K562 (cell line): ENCODE measurements around the gene TTBK1. TPM values are rescaled to one million over a fixed set of nuclear protein-coding genes. Genes with fewer than 3 reads are reported as not detected.

Source experiments
- BDP1 ChIP-seq: IDR thresholded peaks from 3 replicates; pipeline ENCODE4 v1.6.1; 2011; ENCODE audit not compliant: insufficient read length, insufficient read depth
- ELF2 ChIP-seq: fragments of 250-450 bp; sonication (Bioruptor Pico); IDR thresholded peaks from 2 replicates; pipeline ENCODE4 v1.5.0; 2021; ENCODE audit warnings: mild to moderate bottlenecking
- FOXM1 ChIP-seq, 2 experiments: fragments of 450-650 bp in 1 of 2; sonication (generic) in 1 of 2; formaldehyde crosslinking in 1 of 2; IDR thresholded peaks; 2 replicates each; pipeline versions ENCODE4 v1.6.1 to v1.9.0; 2017 to 2022; ENCODE audit warnings: low read depth in 2 of 2, mild to moderate bottlenecking in 2 of 2, missing genetic modification reagents in 1 of 2, moderate library complexity in 1 of 2
- GABPB1 ChIP-seq: sonication (generic); formaldehyde crosslinking; IDR thresholded peaks from 2 replicates; pipeline ENCODE4 v1.8.0; 2022; ENCODE audit warnings: mild to moderate bottlenecking, missing genetic modification reagents
- GATA2 ChIP-seq: sonication (generic); formaldehyde crosslinking; IDR thresholded peaks from 2 replicates; pipeline ENCODE4 v1.4.0; 2020; ENCODE audit warnings: mild to moderate bottlenecking, missing genetic modification reagents
- GTF2A2 ChIP-seq: IDR thresholded peaks from 2 replicates; pipeline ENCODE4 v1.6.1; 2016; ENCODE audit warnings: mild to moderate bottlenecking, missing genetic modification characterization, missing compliant biosample characterization
- JUNB ChIP-seq: fragments of 450-650 bp; formaldehyde crosslinking; conservative IDR thresholded peaks from 2 replicates; pipeline ENCODE4 v1.4.0; 2020; ENCODE audit warnings: mild to moderate bottlenecking
- KDM5B ChIP-seq: fragments of 200-600 bp; sonication (generic); IDR thresholded peaks from 2 replicates; pipeline ENCODE4 v1.6.1; 2012; ENCODE audit warnings: low read depth, mild to moderate bottlenecking, moderate library complexity, low read length, control low read depth, inconsistent platforms; ENCODE audit not compliant: insufficient replicate concordance
- MAZ ChIP-seq, 2 experiments: fragments of 450-650 bp in 1 of 2; sonication (generic) in 1 of 2; formaldehyde crosslinking; IDR thresholded peaks in 1 of 2; conservative IDR thresholded peaks in 1 of 2; 2 replicates each; pipeline versions ENCODE4 v1.4.0 to v1.5.0; 2020; ENCODE audit warnings: mild to moderate bottlenecking in 1 of 2, missing genetic modification reagents in 1 of 2
- NFIC ChIP-seq: fragments of 450-650 bp; IDR thresholded peaks from 2 replicates; pipeline ENCODE4 v1.6.1; 2017; ENCODE audit warnings: mild to moderate bottlenecking, inconsistent platforms
- NFXL1 ChIP-seq: fragments of 450-650 bp; formaldehyde crosslinking; IDR thresholded peaks from 2 replicates; pipeline ENCODE4 v1.4.0; 2021; ENCODE audit warnings: mild to moderate bottlenecking
- NRF1 ChIP-seq, 2 experiments: fragments of 450-650 bp; IDR thresholded peaks in 1 of 2; conservative IDR thresholded peaks in 1 of 2; 2 replicates each; pipeline ENCODE4 v1.6.1; 2014; ENCODE audit warnings: mild to moderate bottlenecking in 2 of 2
- PREB ChIP-seq: sonication (generic); formaldehyde crosslinking; IDR thresholded peaks from 2 replicates; pipeline ENCODE4 v1.8.1; 2023; ENCODE audit warnings: mild to moderate bottlenecking, missing genetic modification reagents
- RBM34 ChIP-seq: fragments of 200-400 bp; formaldehyde crosslinking; IDR thresholded peaks from 2 replicates; pipeline ENCODE4 v1.6.1; 2018; ENCODE audit warnings: low read length, borderline replicate concordance; ENCODE audit not compliant: insufficient read depth
- SFPQ ChIP-seq: fragments of 200-400 bp; formaldehyde crosslinking; IDR thresholded peaks from 2 replicates; pipeline ENCODE4 v1.6.1; 2017; ENCODE audit warnings: mild to moderate bottlenecking, low read depth, low read length, moderate library complexity
- SMARCC2 ChIP-seq: fragments of 450-650 bp; IDR thresholded peaks from 2 replicates; pipeline ENCODE4 v1.6.1; 2017; ENCODE audit warnings: antibody characterized with exemption, moderate library complexity, mild to moderate bottlenecking, low read depth
- TAL1 ChIP-seq: fragments of 450-650 bp; IDR thresholded peaks from 2 replicates; pipeline ENCODE4 v1.6.1; 2016; ENCODE audit warnings: mild to moderate bottlenecking
- TEAD2 ChIP-seq: fragments of 450-650 bp; IDR thresholded peaks from 2 replicates; pipeline ENCODE4 v1.6.1; 2016; ENCODE audit warnings: missing genetic modification characterization, control low read depth, missing compliant biosample characterization
- polyA plus RNA-seq, 8 experiments: library from polyadenylated mRNA; depleted of rRNA in 4 of 8; stranded (reverse) in 5 of 8; unstranded in 3 of 8; fragments of >200 nt; fragmentation: Nextera tagmentation in 2 of 8; fragmentation: Illumina TruSeq in 1 of 8; extraction: Ambion mirVana in 2 of 8; extraction: Trizol in 1 of 8; gene quantifications; 2 replicates each; pipeline versions ENCODE4 v1.2.1 to v1.2.3, GENCODE V29; 2011 to 2014; ENCODE audit warnings: inconsistent platforms in 1 of 8, missing spikeins in 1 of 8
- total RNA-seq, 7 experiments: library from RNA; depleted of rRNA in 6 of 7; stranded (reverse); fragments of >200 nt in 6 of 7; fragmentation: Illumina TruSeq in 2 of 7; extraction: Trizol in 2 of 7; gene quantifications; 2 replicates each; pipeline versions ENCODE4 v1.2.1 to v1.2.3, GENCODE V29; 2011 to 2021; ENCODE audit warnings: low replicate concordance in 1 of 7
- TF ChIP-seq, protein P1 (sequence below): fragments of 200-800 bp; sonication (Bioruptor generic); IDR thresholded peaks from 2 replicates; pipeline ENCODE4 v1.6.1; 2017; ENCODE audit warnings: missing genetic modification characterization, missing compliant biosample characterization
- TF ChIP-seq, protein P2 (sequence below): IDR thresholded peaks from 2 replicates; pipeline ENCODE4 v1.6.1; 2014; ENCODE audit warnings: antibody characterized with exemption

Gene TTBK1
- total and polyA plus RNA-seq, 9 of the 15 experiments (the other 6 are each of a cell fraction or from before 2014, with no cell fraction given) = not detected

DNA sequence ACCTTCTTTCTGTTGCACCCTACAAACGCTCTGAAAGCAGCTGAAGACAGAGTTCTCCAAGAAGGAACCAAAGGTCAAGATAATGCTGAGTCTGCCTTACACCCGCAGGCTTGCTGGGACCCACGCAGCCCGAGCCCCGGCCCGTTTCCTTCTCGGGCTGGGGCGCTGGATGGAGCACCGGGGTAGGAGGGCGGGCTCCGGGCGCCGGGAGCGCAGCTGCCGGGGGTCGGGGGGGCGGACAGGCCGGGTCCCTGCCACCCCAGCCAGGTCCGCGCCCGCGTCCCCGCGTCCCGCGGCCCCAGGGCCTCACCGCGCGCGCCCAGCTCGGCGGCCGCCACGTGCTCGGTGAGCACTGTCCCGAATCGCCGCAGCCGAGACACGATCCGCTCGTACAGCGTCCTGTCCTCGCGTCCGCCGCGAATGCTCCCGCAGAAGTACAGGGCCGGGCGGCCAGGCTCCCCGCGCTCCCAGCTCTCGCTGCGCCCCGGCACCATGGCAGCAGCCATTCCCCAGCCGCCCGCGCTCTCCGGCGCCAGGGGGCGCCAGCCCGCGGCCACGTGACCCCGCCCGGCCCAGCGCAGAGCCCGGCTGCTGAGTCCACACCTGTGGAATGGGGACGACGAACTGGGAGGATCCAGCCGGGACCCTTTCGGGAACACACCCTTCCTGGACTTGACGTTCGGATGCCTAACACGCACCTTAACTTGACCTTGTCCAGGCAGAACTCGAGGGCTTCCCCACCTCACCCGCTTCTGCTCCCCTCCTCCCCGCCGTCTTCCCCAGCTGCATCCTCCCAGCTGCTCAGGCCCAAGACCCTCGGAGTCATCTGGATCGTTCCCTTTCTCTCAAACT is 14.1 kb upstream of the TTBK1 start, which contains the start of gene DNPH1 (continued):
- TF ChIP-seq RBM34 = no peak
- TF ChIP-seq GABPB1 (CRISPR knock-in tag) = peak; percentile 71
- no peak for TF ChIP-seq SMARCC2
- no peak for TF ChIP-seq NFXL1
- TF ChIP-seq MAZ (CRISPR knock-in tag; conservative IDR thresholded peaks at IDR 0.05 in 1 of 2, IDR thresholded peaks at IDR 0.05 in 1 of 2) = peak in 1 of 2 experiments; percentile 90; a peak in 2 of 4 replicates
- TF ChIP-seq SFPQ = no peak
- TF ChIP-seq, protein P1, sequence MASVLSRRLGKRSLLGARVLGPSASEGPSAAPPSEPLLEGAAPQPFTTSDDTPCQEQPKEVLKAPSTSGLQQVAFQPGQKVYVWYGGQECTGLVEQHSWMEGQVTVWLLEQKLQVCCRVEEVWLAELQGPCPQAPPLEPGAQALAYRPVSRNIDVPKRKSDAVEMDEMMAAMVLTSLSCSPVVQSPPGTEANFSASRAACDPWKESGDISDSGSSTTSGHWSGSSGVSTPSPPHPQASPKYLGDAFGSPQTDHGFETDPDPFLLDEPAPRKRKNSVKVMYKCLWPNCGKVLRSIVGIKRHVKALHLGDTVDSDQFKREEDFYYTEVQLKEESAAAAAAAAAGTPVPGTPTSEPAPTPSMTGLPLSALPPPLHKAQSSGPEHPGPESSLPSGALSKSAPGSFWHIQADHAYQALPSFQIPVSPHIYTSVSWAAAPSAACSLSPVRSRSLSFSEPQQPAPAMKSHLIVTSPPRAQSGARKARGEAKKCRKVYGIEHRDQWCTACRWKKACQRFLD (CRISPR knock-in tag) = peak; percentile 30; the same call in 1 of the 2 replicates
- TF ChIP-seq ELF2 (CRISPR knock-in tag) = no peak
- no peak for TF ChIP-seq BDP1
- TF ChIP-seq NRF1 (conservative IDR thresholded peaks at IDR 0.05 in 1 of 2, IDR thresholded peaks at IDR 0.05 in 1 of 2) = no peak; a peak in 2 of 4 replicates
- no peak for TF ChIP-seq GATA2
- TF ChIP-seq JUNB (CRISPR knock-in tag) = no peak
- TF ChIP-seq TEAD2 (tag) = no peak
- TF ChIP-seq, protein P2, sequence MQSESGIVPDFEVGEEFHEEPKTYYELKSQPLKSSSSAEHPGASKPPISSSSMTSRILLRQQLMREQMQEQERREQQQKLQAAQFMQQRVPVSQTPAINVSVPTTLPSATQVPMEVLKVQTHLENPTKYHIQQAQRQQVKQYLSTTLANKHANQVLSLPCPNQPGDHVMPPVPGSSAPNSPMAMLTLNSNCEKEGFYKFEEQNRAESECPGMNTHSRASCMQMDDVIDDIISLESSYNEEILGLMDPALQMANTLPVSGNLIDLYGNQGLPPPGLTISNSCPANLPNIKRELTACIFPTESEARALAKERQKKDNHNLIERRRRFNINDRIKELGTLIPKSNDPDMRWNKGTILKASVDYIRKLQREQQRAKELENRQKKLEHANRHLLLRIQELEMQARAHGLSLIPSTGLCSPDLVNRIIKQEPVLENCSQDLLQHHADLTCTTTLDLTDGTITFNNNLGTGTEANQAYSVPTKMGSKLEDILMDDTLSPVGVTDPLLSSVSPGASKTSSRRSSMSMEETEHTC = peak; percentile 95
- peak; percentile 81 for TF ChIP-seq KDM5B
- no peak for TF ChIP-seq TAL1
- TF ChIP-seq GTF2A2 (tag) = 0 out of 2 replicates have a peak, but pooled peaks have one; percentile 53
- TF ChIP-seq NFIC = peak; percentile 30; the same call in 1 of the 2 replicates
- TF ChIP-seq PREB = peak; percentile 84; the same call in 1 of the 2 replicates
- no peak for TF ChIP-seq FOXM1 (IDR thresholded peaks at IDR 0.05; ENCODE audit: low read depth)
- TF ChIP-seq FOXM1 (CRISPR knock-in tag; IDR thresholded peaks at IDR 0.05; ENCODE audit: low read depth) = peak; percentile 91
